Dedifferentiated amniotic fluid mesenchymal stem cell (primary cell): ENCODE measurements around the gene LRPAP1.

Source experiments
- DNase-seq: peaks from one replicate; pipeline ENCODE4 v3.0.0-alpha.2; 2016; ENCODE audit errors: extremely low spot score

The LRPAP1 gene

DNA sequence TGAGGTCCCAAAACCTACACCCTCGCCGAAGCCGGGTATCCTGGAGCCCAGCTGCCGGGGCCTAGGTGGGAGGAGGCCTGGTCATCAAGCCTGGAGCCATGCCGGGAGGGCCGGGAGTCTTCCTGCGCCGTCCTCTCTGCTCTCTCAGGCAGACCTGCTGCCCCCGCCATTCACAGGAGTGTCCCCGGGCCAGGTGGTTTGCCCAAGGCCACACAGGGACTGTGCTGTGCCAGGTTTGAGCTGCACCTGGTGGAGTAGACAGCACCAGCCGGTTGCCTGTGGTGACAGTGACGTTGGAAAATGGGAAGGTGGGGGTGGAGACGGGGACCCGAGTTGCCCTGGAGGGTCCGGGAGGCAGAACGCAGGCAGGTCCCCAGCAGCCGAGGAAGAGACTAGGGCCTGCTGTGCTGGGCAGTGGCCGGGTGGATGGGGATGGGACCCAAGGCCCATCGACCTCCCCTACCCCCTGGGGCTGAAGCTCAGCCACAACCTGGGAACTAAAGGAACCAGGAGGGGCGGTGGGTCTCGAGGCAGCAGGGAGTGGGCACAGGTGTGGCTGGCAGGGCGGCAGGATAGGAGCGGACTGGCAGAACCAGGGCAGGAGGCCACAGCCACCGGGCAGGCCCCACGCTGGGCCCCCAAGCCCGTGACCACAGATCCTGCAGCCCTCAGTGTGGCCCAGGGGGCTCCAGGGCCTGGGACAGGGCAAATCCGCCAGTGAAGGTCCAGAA lies 59.6 kb downstream of the LRPAP1 start:
- no peak for DNase-seq

- DNase-seq = no peak
Observed at GRCh38 chr4:3471886-3472285, 60.3 kb downstream of the LRPAP1 start.

DNA sequence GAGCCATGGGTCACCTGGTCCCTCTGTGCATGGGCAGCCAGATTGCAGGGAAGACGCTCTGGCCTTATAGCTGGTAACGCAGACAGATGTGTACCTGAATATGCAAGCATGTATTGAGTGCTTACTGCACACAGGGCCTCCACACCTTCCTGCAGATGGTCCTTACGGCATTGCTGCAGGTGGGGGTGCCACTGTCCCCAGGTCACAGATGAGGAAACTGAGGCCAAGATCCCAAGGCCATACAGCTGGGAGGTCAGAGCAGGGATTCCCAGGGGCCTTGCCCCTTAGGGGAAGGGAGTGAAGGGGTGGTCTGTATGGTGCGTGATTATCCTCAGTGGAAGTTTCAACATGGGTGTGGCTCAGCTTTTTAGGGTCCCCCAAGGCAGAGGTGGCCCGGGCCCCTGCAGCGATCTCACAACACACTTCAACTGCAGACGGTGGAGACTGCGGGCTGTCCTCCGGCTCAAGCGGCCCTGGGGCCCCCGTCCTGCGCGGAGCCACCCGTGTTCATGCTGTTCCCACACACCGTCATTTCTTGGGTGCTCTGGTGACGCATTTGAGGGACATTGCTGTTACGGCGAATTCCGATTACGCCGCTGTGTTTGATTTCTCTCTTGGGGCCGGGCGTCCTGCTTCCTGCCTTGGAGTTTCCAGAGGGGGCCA lies 61.0 kb downstream of the LRPAP1 start:
- DNase-seq = no peak

GRCh38 chr4:3470244-3471097 lies 61.8 kb downstream of the LRPAP1 start:
- no peak for DNase-seq

- DNase-seq = no peak
Observed at GRCh38 chr4:3469386-3470243, 62.6 kb downstream of the LRPAP1 start.

- DNase-seq = no peak
Observed at GRCh38 chr4:3468804-3469203, 63.4 kb downstream of the LRPAP1 start.

- DNase-seq = no peak
Observed at GRCh38 chr4:3468154-3468553, 64.1 kb downstream of the LRPAP1 start.

DNA sequence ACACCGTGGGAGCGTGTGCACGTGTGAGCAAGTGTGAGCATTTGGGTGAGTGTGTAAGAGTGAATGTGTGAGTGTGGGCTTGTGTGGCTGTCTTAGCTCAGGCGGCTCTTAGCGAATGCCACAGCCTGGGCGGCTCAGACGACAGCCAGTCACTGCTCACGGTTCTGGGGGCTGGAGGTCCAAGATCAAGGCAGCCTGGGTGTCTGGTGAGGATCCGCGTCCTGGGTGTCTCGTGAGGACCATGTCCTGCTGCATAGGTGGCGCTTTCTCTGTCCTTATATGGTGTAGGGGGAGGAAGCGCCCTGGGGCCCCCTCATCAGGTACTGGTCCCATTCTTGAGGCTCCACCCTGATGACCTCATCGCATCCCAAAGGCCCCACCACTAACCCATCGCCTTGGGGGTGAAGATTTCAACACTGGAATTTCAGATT lies 64.6 kb downstream of the LRPAP1 start:
- DNase-seq = no peak

DNA sequence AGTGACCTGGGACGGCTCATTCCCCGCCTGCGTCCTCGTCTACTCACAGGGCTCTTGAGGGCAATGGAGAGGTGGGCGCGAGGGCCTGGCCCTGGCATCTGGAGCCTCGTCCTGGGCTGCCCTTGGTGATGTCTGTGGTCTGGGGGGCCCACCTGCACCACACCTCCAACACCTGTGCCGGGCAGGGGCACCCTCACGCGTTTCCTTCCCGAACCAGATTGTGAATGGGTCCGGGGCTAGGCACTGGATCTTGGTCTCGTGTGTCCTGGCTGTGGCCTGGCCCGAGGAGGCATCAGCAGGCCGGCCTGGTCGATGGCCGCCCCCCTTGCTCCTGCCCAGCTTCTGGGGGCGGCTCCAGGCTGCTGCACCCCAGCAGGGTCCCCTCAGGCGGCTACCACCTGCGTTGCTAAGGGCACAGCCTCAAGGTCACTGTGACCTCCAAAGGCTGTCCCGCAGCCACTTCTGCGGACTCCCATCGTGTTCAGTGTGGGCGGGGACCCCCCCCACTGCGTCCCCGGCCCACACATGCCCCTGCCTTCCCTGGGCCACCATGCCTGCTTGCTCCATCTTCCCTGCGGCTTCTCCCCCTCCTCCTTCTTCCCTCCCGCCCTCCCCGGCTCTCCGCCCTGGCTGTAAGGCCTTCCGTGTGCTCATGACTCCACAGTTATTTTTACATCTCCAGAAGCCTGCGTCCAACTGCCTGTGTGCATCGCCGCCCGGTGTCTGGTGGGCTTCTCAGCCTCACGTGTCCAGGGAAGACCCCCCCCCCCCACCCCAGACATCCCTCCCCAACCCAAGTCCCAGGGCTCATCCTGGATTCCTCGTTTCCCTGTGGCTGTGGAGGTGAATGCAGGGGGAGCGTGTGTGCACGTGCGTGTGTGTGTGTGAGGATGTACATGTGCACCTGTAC lies 65.3 kb downstream of the LRPAP1 start:
- DNase-seq = no peak

DNA sequence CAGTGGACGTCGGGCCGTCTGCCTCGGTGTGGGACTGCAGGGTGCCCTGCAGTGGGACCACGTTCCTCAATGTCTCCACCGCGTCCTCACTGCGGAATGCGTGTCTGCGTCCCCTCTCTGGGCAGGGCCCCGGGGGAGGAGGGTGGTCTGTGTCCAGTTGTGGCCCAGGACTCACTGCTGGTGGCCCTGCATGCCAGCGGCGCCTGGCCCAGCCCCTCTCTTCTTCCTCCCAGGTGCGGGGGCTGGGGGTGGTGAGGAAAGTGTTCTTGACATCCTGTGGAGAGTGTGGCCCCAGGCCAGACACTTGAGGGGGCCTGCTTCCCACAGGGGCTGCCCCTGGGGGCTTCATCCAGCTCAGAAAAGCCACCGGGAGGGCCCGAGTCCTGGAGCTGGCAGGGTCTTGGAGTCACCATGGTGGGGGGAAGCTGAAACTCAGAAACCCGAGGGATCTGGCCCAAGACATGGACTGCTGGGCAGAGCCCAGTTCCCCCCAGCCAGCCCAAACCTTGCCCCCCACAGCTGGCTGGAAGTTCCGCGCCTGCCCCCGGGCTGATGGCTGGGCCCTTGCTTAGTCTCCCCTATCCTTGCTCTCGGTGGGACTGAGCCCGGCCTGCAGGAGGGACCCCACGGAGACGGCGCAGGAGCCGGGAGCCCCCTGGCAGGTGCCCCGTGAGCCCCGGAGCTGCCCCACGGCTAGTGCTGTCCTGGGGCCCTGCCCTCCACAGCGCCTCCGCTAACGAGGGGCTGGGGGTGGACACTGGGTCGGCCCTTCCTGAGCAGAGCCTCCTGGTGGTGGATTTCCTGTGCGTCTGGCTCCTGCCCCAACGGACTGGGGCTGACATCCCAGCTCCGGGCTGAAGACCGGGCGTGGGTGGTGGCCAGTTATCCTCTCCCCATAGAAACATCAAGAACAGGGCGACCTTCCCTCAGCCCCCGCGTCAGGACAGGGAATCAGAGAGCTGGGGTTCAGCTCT lies 66.2 kb downstream of the LRPAP1 start:
- DNase-seq = no peak

DNA sequence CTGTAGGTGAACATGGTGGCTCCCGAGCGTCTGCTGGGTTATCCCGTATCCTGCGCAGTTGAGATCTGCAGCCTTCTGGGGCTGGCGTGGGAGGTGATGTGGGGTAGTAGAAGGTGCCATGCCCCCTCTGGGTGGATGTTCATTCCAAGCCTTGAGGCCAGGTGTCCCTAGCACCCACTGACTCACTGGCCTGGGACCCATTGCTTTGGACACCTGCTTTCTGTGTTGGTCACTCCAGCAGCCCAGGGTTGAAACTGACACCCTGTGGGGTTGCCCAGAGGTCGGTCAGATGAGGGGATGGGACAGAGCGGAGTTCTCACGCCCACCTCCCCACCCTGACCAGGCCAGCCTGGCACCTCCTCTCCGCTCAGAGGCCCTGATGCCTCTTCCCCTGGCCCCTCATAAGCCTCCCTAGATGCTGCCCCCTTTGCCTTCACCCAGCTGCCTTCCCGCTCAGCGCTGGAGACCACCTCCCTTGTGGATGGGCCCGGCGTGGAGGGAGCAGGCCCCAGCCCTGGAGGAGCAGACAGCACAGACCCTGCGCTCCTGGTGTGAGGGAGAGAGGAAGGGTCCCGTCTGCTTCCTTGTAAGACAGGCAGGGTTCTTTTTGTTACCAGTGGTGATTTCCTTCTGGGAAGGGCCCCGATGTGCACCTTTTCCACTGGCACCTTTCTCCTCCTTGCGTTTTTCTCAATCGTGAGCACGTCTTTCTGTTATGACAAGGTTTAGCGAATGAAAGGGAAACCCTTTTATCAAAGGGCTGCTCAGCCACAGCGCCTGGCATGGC lies 67.1 kb downstream of the LRPAP1 start:
- no peak for DNase-seq

DNA sequence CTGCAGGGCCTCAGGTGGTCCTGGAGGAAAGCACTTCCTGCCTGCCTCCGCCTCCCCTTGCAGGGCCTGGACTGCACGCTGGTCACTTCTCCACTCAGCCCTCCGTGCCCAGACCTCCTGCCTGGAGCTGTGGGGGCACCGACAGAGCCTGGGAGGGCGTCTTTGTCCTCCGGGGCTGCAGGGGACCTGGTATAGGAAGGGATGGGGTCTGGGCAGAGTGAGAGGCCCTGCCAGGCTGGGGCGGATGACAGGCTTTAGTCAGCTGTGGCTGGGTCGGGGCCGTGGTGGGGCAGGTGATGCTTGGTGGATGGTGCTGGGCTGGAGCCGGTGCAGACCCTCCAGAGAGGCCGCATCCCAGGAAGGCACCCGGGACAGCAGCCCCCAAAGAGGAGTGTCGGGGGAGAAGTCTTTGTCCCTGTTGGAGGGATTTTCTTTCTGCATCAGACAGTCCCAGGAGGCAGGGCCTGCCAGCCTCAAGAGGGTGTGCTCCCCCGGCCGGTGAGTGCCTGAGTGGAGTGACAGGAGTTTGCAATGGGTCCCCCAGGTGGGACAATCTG lies 67.8 kb downstream of the LRPAP1 start:
- DNase-seq = no peak

- no peak for DNase-seq
Observed at GRCh38 chr4:3463556-3464348, 68.5 kb downstream of the LRPAP1 start.

- no peak for DNase-seq
Observed at GRCh38 chr4:3462790-3463415, 69.3 kb downstream of the LRPAP1 start, which contains the start of gene DOK7. Gene DOK7, plus strand, starts transcription at chr4:3463306. Its CDS starts 70 bp downstream, at chr4:3463376.

GRCh38 chr4:3462321-3462789 lies 69.9 kb downstream of the LRPAP1 start:
- DNase-seq = no peak

DNA sequence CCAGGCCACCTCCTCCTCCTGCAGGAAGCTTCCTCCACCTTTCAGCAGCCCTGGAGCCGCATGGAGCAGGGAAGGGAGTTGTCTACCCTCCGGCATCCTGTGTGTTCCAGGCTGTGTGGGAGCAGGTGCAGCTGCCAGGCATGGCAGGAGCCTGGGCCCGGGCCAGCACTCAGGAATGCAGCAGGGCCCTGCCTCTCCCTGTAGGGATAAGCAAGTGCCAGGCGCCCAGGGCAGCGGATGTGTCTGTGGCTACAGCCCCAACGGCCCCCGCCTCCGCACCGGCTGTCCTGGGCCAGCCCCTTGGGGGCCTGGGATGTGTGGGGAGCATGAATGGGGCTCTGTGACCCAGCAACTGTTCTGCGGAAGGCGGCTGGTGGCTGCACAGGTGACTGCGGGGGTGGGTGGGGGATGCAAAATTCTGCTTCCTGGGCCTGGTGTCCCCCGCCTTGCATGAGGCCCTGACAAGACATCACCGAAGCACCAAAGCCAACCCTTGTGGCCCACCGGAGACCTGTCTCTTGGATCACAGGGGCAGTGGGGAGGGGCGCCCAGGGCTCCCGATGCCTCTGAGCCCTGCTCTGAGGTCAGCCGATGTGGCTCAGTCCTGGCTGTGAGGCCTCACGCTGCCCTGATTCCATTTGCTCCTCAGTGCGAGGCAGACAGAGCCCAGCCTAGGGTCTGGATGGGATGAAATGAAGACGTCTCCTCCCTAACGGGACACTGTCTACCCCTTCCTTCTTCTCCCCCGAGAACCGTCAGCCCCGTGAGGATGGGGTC lies 70.5 kb downstream of the LRPAP1 start:
- DNase-seq = no peak
